Rectal smooth muscle tissue (tissue), 1 donor: Measurements from ENCODE around the gene TBC1D2B.

Source experiments
- H3K27ac ChIP-seq: one replicate; pipeline ENCODE4 v1.7.0; 2013; ENCODE audit warnings: low read depth, low read length, inconsistent platforms
- H3K27me3 ChIP-seq: one replicate; pipeline ENCODE4 v1.7.0; 2013; ENCODE audit warnings: low read length; ENCODE audit not compliant: control insufficient read depth, insufficient read depth
- H3K36me3 ChIP-seq: one replicate; pipeline ENCODE4 v1.7.0; 2013; ENCODE audit warnings: low read length; ENCODE audit not compliant: control insufficient read depth, insufficient read depth
- H3K4me1 ChIP-seq: one replicate; pipeline ENCODE4 v1.7.0; 2013; ENCODE audit warnings: low read length; ENCODE audit not compliant: control insufficient read depth, insufficient read depth
- H3K4me3 ChIP-seq: one replicate; pipeline ENCODE4 v1.7.0; 2013; ENCODE audit warnings: low read length
- H3K9ac ChIP-seq: one replicate; pipeline ENCODE4 v1.7.0; 2013; ENCODE audit warnings: low read length

TBC1D2B gene

GRCh38 chr15:78076231-78077052 lies 1.1 kb downstream of the TBC1D2B start:
- Histone ChIP-seq H3K27ac (peak overlapping the region; percentile 84), H3K36me3 (no peaks in the 10 kb centered on the region), H3K9ac (peak overlapping the region; percentile 42), H3K4me1 (peaks cover 12% of the 10 kb centered on the region), H3K4me3 (peak overlapping the region; percentile 84), H3K27me3 (no peaks in the 10 kb centered on the region)

GRCh38 chr15:78075490-78076230 lies 1.9 kb downstream of the TBC1D2B start:
- H3K9ac ChIP-seq: peak overlapping the region; percentile 42
- H3K27me3 ChIP-seq: no peaks in the 10 kb centered on the region
- peak overlapping the region; percentile 38 for H3K4me3 ChIP-seq
- peak overlapping the region; percentile 67 for H3K27ac ChIP-seq
- H3K4me1 ChIP-seq: peaks cover 12% of the 10 kb centered on the region
- no peaks in the 10 kb centered on the region for H3K36me3 ChIP-seq

- peak overlapping the region; percentile 46 for H3K27ac ChIP-seq
- H3K4me1 ChIP-seq: peaks cover 20% of the 10 kb centered on the region
- no peak overlapping the region for H3K4me3 ChIP-seq
- H3K9ac ChIP-seq: no peak overlapping the region
- no peaks in the 10 kb centered on the region for H3K36me3 ChIP-seq
- no peaks in the 10 kb centered on the region for H3K27me3 ChIP-seq
Measured at GRCh38 chr15:78073046-78073787, 4.3 kb downstream of the TBC1D2B start.

- Histone ChIP-seq H3K4me1 (peaks cover 29% of the 10 kb centered on the region), H3K27ac (peak overlapping the region; percentile 46), H3K27me3 (no peaks in the 10 kb centered on the region), H3K36me3 (no peaks in the 10 kb centered on the region), H3K4me3 (no peak overlapping the region), H3K9ac (no peak overlapping the region)
Measured at GRCh38 chr15:78072080-78072892, 5.2 kb downstream of the TBC1D2B start.

- no peak overlapping the region for H3K27ac ChIP-seq
- H3K36me3 ChIP-seq: no peaks in the 10 kb centered on the region
- no peaks in the 10 kb centered on the region for H3K27me3 ChIP-seq
- peaks cover 32% of the 10 kb centered on the region for H3K4me1 ChIP-seq
- no peak overlapping the region for H3K9ac ChIP-seq
- H3K4me3 ChIP-seq: no peak overlapping the region
Measured at GRCh38 chr15:78071383-78071782, 6.1 kb downstream of the TBC1D2B start.

GRCh38 chr15:78070049-78070700 lies 7.3 kb downstream of the TBC1D2B start:
- H3K36me3 ChIP-seq: no peaks in the 10 kb centered on the region
- peaks cover 38% of the 10 kb centered on the region for H3K4me1 ChIP-seq
- no peak overlapping the region for H3K9ac ChIP-seq
- H3K4me3 ChIP-seq: no peak overlapping the region
- H3K27ac ChIP-seq: no peak overlapping the region
- H3K27me3 ChIP-seq: no peaks in the 10 kb centered on the region

GRCh38 chr15:78069462-78070029 lies 8.0 kb downstream of the TBC1D2B start:
- Histone ChIP-seq H3K9ac (no peak overlapping the region), H3K4me1 (peaks cover 44% of the 10 kb centered on the region), H3K27ac (peak overlapping the region; percentile 21), H3K36me3 (no peaks in the 10 kb centered on the region), H3K4me3 (peak overlapping the region; percentile 7), H3K27me3 (no peaks in the 10 kb centered on the region)

- Histone ChIP-seq H3K4me1 (peaks cover 44% of the 10 kb centered on the region), H3K36me3 (no peaks in the 10 kb centered on the region), H3K4me3 (peak overlapping the region; percentile 7), H3K27me3 (no peaks in the 10 kb centered on the region), H3K9ac (no peak overlapping the region), H3K27ac (no peak overlapping the region)
Measured at GRCh38 chr15:78069052-78069414, 8.5 kb downstream of the TBC1D2B start.

GRCh38 chr15:78067328-78068228 lies 9.9 kb downstream of the TBC1D2B start:
- H3K4me3 ChIP-seq: no peak overlapping the region
- H3K27ac ChIP-seq: peak overlapping the region; percentile 19
- no peaks in the 10 kb centered on the region for H3K27me3 ChIP-seq
- H3K9ac ChIP-seq: no peak overlapping the region
- H3K36me3 ChIP-seq: no peaks in the 10 kb centered on the region
- H3K4me1 ChIP-seq: peaks cover 44% of the 10 kb centered on the region

GRCh38 chr15:78065973-78066946 lies 11.3 kb downstream of the TBC1D2B start:
- Histone ChIP-seq H3K4me1 (peaks cover 44% of the 10 kb centered on the region), H3K36me3 (no peaks in the 10 kb centered on the region), H3K4me3 (no peak overlapping the region), H3K27ac (peak overlapping the region; percentile 25), H3K9ac (no peak overlapping the region), H3K27me3 (no peaks in the 10 kb centered on the region)
